HL-60 (cell line): ENCODE measurements around the gene PPP6C.

Experiments
- DNase-seq, 2 experiments: peaks; one replicate each; pipeline ENCODE4 v3.0.0-alpha.2; 2010 to 2020; ENCODE audit warnings: low read depth in 1 of 2, low spot score in 1 of 2
- H3K27ac ChIP-seq: fragments of 250-450 bp; sonication (Bioruptor Pico); replicated peaks from 2 replicates; pipeline ENCODE4 v1.5.1; 2020; ENCODE audit warnings: mild to moderate bottlenecking, moderate library complexity
- H3K27me3 ChIP-seq: fragments of 250-450 bp; sonication (Bioruptor Pico); 2 replicates; pipeline ENCODE4 v1.5.1; 2021; ENCODE audit warnings: mild to moderate bottlenecking, moderate library complexity; ENCODE audit not compliant: insufficient read depth, poor library complexity, severe bottlenecking
- H3K4me3 ChIP-seq: replicated peaks from 2 replicates; pipeline ENCODE4 v1.5.1; 2011; ENCODE audit warnings: mild to moderate bottlenecking, control low read depth, low read length; ENCODE audit not compliant: insufficient read depth
- CTCF ChIP-seq: IDR thresholded peaks from one replicate; pipeline ENCODE4 v1.5.1; 2011; ENCODE audit warnings: low read length, control low read depth, inconsistent platforms; ENCODE audit not compliant: insufficient read depth
- GABPA ChIP-seq: IDR thresholded peaks from 2 replicates; pipeline ENCODE4 v1.6.1; 2012; ENCODE audit warnings: low read depth
- POLR2AphosphoS5 ChIP-seq: IDR thresholded peaks from 2 replicates; pipeline ENCODE4 v1.6.1; 2012; ENCODE audit warnings: low read depth
- REST ChIP-seq: IDR thresholded peaks from 2 replicates; pipeline ENCODE4 v1.6.1; 2012; ENCODE audit warnings: low read depth; ENCODE audit not compliant: insufficient replicate concordance
- SPI1 ChIP-seq: IDR thresholded peaks from 2 replicates; pipeline ENCODE4 v1.6.1; 2012; ENCODE audit warnings: low read depth, mild to moderate bottlenecking, borderline replicate concordance

The PPP6C gene

GRCh38 chr9:125161284-125161918, 28.2 kb downstream of the PPP6C start:
- H3K27me3 ChIP-seq, result no peaks in the 10 kb centered on the region
- TF ChIP-seq SPI1, result no peak
- no peak for TF ChIP-seq CTCF
- no peak overlapping the region for H3K4me3 ChIP-seq
- H3K27ac ChIP-seq, result no peak overlapping the region
- no peak for DNase-seq

- no peak overlapping the region for H3K27ac ChIP-seq
- no peak for DNase-seq
- TF ChIP-seq POLR2AphosphoS5 (no peak), CTCF (no peak), SPI1 (no peak), REST (no peak), GABPA (no peak)
Measured at GRCh38 chr9:125160750-125161149, 28.9 kb downstream of the PPP6C start.

GRCh38 chr9:125156551-125156950, 33.1 kb downstream of the PPP6C start:
- TF ChIP-seq GABPA (no peak), REST (no peak), SPI1 (no peak), CTCF (no peak), POLR2AphosphoS5 (no peak)
- H3K27ac ChIP-seq, result no peak overlapping the region
- no peak overlapping the region for H3K4me3 ChIP-seq
- no peak for DNase-seq
- H3K27me3 ChIP-seq, result no peaks in the 10 kb centered on the region

More at GRCh38 chr9:125160750-125161149, 28.9 kb downstream of the PPP6C start:
- Histone ChIP-seq H3K4me3 (no peak overlapping the region), H3K27me3 (no peaks in the 10 kb centered on the region)
